HEK293 (cell line): ENCODE results near the gene PRR20D.

ENCODE experiments used
- ATF2 ChIP-seq: fragments of 450-650 bp; formaldehyde crosslinking; IDR thresholded peaks from 2 replicates; pipeline ENCODE4 v1.5.1; 2016; ENCODE audit warnings: missing biosample characterization, missing genetic modification characterization, low read depth
- CTCF ChIP-seq: fragments of 450-650 bp; formaldehyde crosslinking; IDR thresholded peaks from 2 replicates; pipeline ENCODE4 v1.5.1; 2016; ENCODE audit warnings: missing biosample characterization, missing genetic modification characterization
- GLI4 ChIP-seq: fragments of 450-650 bp; formaldehyde crosslinking; IDR thresholded peaks from 2 replicates; pipeline ENCODE4 v1.5.1; 2016; ENCODE audit warnings: missing biosample characterization, missing genetic modification characterization
- SALL2 ChIP-seq: fragments of 450-650 bp; formaldehyde crosslinking; IDR thresholded peaks from 2 replicates; pipeline ENCODE4 v1.5.0; 2017; ENCODE audit warnings: missing biosample characterization, mild to moderate bottlenecking, missing genetic modification characterization, borderline replicate concordance
- SCRT1 ChIP-seq: fragments of 450-650 bp; formaldehyde crosslinking; IDR thresholded peaks from 2 replicates; pipeline ENCODE4 v1.5.1; 2016; ENCODE audit warnings: missing biosample characterization, missing genetic modification characterization, borderline replicate concordance
- SETDB1 ChIP-seq: IDR thresholded peaks from one replicate; pipeline ENCODE4 v1.6.1; 2017; ENCODE audit warnings: mild to moderate bottlenecking, low read length, moderate library complexity, mixed read lengths; ENCODE audit not compliant: insufficient read length
- ZNF114 ChIP-seq: fragments of 450-650 bp; formaldehyde crosslinking; IDR thresholded peaks from 2 replicates; pipeline ENCODE4 v1.5.0; 2017; ENCODE audit warnings: missing biosample characterization, missing genetic modification characterization
- ZNF16 ChIP-seq: fragments of 450-650 bp; formaldehyde crosslinking; IDR thresholded peaks from 2 replicates; pipeline ENCODE4 v1.5.1; 2016; ENCODE audit warnings: low read depth, missing biosample characterization, missing genetic modification characterization
- ZNF362 ChIP-seq: fragments of 450-650 bp; formaldehyde crosslinking; IDR thresholded peaks from 2 replicates; pipeline ENCODE4 v1.5.1; 2016; ENCODE audit warnings: missing biosample characterization, missing genetic modification characterization
- ZSCAN5A ChIP-seq: fragments of 450-650 bp; formaldehyde crosslinking; IDR thresholded peaks from 2 replicates; pipeline ENCODE4 v1.5.1; 2016; ENCODE audit warnings: missing biosample characterization, missing genetic modification characterization

GRCh38 chr13:57136093-57136492 lies 24.3 kb upstream of the PRR20D start:
- TF ChIP-seq SETDB1: no peak
- TF ChIP-seq SALL2 (tag by site-specific recombination): no peak
- no peak for TF ChIP-seq SCRT1 (tag by site-specific recombination)
- TF ChIP-seq GLI4 (tag by site-specific recombination): no peak
- TF ChIP-seq ZNF16: no peak
- no peak for TF ChIP-seq ATF2 (tag by site-specific recombination)
- TF ChIP-seq ZNF362 (tag by site-specific recombination): no peak
- no peak for TF ChIP-seq ZSCAN5A
- no peak for TF ChIP-seq ZNF114 (tag by site-specific recombination)
- TF ChIP-seq CTCF: no peak
